HG03159 (cell line): ENCODE measurements around the gene WTAP.
"Not testable (repeated sequence)": the region's sequence is repeated elsewhere in the genome, so short reads cannot be mapped to it uniquely, and the experiment has no call there.

ENCODE experiments used
- ATAC-seq: cut with Tn5 transposase; IDR thresholded peaks from one replicate; pipeline ENCODE4 v1.9.1; 2021; ENCODE audit warnings: mild to moderate bottlenecking, moderate library complexity; ENCODE audit not compliant: unreplicated experiment

WTAP gene

DNA sequence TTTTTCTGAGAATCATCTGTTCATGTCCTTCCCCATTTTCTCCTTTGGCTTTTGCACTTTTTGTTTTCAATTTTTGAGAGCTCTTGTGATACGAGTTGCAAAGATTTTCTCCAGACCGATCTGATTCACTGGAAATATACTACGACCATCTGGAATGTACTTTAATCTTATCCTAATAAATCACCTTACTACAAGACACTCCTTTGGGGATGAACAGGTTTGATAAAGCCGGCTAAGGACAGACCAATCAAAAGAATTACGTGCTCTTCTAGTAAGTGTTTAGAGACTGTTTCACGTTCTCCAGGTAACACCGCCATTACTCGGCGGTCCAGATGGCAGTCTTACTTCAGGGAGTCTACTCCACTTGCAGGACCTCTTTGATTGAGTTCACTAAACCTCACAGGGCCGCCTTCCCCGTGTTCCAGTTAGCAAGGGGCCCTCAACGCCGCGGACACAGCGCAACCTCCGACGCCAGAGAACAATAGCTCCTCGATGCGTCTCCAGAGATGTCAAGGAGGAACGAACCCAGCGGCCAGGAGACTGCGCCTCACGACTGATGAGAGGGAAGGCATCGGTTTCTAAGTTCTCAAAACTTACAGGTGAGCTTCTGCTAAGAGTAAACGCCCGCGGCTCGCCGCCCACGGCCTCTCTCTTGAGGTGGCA is 920 bp upstream of the WTAP start:
- peak; percentile 27 for ATAC-seq

DNA sequence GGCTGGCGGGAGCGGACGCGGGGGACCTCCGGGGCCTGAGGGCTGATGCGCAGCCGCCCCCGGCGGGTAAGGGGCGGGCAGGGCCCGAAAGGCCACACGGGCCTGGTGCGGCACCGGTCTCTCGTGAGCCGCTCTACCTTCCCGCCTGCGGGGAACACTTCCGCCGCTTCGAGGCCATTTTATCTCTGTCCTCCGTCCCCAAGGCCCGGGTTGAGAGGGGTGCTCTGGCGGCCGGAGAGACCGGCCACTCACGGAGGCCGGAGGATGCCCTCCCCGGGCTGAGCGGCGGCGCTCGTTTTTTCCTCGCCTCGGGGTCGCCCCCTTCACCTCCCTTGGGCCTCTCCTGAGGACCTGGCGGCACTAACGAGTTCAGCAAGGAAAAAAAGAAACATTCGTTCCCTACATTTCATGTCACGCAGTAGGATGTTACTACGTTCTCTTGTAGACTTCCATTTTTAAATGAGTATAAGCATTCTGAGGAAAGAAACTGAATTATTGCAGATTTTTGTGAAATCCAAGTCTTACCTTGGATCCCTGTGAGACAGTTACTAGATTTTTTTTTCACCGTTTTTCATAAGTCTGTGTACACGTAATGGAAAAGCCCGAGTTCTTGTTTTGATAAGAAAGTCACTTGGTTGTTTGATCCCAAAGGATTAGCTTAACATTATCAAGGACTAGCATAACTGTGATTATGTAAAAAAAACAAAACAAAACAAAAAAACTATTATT is 575 bp downstream of the WTAP start:
- peak; percentile 38 for ATAC-seq

DNA sequence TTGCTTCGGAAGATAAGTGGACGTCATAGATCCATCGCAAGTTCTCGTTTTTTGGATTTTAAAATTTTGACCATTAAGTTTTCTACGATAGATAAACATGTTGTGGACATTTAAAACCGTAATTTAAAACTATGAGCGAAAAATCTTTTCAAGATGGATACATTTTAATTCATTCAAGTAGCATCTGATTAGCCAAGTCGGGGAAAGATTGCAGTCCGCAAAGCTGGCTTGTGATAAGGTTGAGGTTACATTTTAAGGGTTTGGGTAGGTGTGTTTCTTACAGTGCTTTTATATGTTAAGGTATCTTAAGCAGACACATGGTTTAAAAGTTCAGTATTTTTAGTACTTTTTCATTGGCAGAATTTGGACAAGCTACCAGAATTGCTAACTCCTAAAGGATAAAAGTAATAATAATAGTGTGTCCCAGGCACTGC is 1.2 kb downstream of the WTAP start:
- ATAC-seq: no peak

DNA sequence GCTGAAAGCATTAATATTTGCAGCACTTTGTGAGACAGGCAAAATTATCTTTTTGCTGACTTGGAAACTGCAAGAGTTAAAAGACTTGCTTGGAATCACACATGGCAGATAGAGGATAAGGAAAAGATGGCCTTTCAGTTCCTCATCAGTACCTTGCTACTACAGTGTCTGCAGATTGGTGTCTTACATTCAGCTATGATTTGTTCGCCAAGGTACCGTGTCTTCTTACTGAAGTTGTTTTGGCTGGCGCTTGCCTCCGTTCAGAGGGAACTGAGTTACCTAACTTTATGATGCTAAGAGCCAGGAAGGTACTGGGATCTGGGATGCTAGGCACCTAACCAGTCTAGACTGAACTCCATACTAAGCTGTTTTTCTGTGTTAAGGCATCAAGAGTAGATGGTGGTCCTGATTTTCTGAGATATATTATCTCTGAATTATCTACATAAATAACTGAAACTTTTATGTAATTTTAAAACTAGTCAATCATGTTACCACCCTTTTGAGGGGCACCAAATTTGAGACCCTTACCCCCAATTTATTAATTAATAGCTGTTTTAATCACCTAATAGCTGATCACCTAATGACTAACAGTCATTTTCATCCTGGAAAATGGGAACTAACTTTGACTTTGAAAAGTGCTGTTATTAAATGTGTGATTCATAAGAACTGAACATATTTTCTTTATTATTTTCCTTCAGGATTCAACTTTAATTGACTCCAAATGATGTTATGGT is 2.5 kb downstream of the WTAP start:
- no peak for ATAC-seq

DNA sequence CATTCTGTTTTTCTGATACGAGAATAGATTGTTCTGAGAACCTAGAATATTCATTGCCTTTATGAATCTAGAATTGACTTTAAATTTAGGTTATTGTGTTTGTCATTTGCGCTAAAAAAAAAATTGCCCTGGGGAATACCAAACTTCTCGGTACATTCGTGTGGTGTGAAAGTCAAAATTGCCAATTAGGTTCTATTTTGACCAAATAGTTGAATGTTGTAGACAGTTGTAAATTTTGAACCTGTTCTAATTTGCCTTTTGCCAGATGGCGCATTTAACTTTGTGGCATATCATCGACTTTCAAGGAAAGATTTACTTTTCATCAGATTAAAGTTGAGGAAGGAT is 3.0 kb downstream of the WTAP start:
- ATAC-seq: no peak

DNA sequence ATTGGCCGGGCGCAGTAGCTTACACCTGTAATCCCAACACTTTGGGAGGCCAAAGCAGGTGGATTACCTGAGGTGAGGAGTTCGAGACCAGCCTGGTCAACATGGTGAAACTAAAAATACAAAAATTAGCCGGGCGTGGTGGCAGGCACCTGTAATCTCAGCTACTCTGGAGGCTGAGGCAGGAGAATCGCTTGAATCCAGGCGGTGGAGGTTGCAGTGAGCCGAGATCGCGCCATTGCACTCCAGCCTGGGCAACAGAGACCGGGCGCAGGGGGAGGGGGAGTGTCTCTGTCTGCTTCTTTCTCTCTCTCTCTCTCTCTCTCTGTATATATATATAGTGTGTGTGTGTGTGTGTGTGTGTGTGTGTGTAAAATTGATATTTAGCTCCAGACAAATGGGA is 5.2 kb downstream of the WTAP start:
- ATAC-seq: not testable (repeated sequence)

DNA sequence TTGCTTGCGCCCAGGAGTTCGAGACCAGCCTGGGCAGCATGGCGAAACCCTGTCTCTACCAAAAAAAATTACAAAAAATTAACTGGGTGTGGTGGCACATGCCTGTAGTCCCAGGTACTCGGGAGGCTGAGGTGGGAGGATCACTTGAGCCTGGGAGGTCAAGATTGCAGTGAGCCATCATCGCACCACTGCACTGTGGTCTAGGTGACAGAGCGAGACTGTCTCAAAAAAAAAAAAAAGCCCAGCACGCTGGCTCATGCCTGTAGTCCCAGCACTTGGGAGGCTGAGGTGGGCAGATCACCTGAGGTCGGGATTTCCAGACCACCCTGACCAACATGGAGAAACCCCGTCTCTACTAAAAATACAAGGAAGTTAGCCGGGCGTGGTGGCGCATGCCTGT is 6.1 kb downstream of the WTAP start:
- ATAC-seq: not testable (repeated sequence)

DNA sequence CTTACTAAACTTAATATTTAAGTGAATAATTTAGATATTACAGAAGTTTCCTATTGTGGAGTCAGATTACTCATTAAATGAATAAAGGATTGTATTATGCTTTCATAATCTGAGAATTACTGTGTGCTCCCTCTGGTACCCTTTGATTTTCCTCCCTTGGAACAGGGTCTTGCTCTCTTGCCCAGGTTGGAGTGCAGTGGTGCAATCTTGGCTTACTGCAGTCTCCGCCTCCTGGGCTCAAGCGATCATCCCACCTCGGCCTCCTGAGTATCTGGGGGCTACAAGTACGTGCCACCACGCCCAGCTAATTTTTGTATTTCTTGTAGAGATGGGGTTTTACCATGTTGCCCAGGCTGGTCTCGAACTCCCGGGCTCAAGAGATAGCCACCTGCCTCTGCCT is 9.6 kb downstream of the WTAP start:
- ATAC-seq: no peak

DNA sequence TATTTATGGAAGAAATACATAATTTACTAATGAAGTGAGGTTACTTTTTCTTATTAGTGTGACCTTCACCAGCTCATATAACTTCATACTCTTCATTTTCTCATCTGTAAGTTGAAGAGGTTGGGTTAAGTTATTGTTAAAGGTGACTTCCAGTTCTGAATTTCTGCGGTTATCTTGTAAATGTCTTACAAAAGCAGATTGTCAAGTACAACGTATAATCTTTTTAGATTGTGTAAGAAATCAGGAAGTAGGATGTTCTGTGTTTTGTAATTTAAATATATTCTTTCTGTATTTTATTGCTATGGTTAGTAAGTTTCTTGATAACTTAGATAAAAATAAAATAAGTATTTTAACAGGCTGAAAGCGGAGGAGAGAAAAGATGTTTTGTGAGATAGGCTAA is 12.0 kb downstream of the WTAP start:
- no peak for ATAC-seq

DNA sequence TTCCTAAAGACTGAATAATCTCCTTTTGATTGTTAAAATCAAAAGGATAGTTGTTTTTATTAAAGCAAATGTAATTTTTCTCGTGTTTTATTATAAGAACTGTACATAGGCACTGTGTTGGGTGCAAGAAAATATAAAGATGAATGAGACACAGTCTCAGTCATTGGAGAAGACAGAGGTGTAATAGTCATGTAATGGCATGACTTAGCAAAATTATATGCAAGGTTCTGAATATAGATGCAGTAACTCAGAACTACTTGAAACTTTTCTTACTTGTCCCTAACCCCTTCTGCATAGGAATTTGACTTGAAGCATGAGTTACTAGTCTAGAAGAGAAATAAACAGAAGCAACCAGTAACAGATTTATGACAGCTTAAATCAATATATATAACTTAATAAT is 14.9 kb downstream of the WTAP start:
- ATAC-seq: no peak

DNA sequence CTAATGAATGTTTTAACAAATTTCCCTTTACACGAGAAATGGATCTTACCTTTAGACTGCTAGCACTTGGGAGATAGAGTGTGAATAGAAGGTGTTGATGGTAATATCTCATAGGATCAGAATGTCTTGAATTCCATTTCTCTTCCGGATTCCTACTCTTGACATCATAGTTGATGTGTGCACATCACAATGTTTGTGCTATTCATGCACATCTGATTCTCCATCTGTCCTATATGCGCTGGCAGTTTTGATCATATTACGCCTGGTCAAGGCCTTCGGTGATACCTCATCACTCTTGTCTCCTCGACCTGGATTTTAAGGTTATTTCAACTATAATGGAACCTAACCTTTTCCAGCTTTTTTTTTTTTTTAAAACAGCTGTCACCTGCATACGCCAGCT is 17.8 kb downstream of the WTAP start:
- no peak for ATAC-seq

DNA sequence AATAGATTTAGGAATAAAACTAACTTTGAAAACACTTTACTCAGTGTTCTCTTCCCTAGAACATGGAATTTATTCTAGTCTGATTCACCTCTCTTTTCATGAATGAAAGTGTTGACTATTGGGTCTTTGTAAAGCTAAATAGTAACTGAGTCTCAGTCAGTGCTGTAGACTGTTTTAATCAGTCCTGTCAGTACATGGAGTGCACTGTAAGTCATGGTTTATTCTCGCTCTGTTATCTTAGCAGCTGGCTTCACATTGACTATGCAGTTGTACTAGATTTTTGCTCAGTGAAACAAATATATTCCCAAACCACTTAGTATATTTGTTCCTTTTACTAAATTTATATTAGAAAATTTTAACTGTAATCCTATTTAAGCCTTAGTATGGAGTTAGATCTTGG is 19.5 kb downstream of the WTAP start:
- no peak for ATAC-seq

DNA sequence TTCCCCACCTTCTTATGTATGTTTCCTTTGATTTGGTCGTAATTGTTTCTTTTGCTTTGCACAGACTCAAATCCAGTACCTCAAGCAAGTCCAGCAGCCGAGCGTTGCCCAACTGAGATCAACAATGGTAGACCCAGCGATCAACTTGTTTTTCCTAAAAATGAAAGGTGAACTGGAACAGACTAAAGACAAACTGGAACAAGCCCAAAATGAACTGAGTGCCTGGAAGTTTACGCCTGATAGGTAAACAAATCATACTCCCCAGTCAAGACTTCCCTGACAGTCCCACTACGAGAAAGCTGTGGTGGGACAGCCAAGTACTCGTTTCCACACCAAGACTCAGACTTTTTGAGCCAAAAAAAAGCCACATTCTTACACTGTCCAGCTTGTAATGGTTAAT is 20.8 kb downstream of the WTAP start:
- not testable (repeated sequence) for ATAC-seq

DNA sequence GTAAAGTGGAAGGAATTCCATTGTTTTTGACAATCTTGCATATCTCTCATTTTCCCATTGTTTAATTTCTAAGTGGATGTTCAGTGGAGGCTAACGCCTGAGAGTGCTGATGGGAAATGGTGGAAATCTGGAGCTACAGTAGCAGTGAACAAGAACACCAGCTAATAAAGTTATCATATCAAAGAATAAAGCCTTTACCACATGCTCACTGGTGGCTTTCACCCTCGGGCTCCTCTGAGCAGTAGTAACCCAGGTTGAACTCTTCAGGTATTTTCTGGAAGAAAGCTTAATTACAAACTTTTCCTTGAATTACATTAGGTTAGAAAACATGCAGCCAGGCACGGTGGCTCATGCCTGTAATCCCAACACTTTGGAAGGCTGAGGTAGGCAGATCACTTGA is 24.1 kb downstream of the WTAP start:
- no peak for ATAC-seq

DNA sequence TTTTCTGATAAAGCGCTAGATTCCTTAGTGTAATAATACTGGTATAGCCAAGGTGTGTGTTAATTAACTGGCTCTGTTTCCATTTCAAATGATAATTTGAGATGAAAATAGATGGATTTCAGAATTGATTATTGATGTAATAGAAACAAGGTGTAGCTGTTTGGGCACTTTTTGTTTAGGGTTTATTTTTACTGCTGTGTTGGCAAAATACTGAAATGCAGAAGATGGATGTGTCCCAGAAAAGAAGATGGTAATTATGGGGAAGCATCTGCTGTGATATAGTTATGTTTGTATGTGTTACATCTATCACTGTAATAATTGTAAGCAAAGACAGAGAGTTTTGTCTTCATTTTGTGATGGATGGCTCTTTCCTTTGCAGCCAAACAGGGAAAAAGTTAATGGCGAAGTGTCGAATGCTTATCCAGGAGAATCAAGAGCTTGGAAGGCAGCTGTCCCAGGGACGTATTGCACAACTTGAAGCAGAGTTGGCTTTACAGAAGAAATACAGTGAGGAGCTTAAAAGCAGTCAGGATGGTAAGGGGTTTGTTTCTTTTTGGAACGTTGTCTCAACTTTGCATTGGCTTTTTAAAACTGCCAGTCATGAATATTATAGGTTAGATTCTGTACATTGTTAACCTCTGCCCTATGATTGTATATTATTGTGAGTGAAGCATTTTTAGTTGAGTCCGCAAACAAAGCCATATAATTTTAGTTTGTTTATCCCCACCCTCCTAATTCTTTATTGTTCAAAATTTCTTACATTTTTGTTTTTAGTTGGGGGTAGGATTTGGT is 26.0 kb downstream of the WTAP start:
- ATAC-seq: no peak

DNA sequence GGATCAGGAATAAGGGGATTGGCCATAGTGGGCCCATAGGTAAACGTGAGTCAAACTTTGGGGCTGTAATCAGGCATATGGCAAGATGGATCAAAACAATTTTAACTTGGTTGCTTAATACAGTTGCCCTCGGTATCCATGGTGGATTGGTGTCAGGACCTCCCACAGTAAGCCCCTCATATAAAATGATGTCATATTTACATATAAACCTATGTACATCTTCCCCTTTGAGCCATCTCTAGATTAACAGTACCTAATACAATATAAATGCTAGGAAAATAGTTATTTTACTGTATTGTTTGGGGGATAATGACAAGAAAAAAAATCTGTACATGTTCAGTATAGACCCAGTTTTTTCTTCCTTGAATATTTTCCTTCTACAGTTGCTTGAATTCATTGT is 27.1 kb downstream of the WTAP start:
- ATAC-seq: no peak

DNA sequence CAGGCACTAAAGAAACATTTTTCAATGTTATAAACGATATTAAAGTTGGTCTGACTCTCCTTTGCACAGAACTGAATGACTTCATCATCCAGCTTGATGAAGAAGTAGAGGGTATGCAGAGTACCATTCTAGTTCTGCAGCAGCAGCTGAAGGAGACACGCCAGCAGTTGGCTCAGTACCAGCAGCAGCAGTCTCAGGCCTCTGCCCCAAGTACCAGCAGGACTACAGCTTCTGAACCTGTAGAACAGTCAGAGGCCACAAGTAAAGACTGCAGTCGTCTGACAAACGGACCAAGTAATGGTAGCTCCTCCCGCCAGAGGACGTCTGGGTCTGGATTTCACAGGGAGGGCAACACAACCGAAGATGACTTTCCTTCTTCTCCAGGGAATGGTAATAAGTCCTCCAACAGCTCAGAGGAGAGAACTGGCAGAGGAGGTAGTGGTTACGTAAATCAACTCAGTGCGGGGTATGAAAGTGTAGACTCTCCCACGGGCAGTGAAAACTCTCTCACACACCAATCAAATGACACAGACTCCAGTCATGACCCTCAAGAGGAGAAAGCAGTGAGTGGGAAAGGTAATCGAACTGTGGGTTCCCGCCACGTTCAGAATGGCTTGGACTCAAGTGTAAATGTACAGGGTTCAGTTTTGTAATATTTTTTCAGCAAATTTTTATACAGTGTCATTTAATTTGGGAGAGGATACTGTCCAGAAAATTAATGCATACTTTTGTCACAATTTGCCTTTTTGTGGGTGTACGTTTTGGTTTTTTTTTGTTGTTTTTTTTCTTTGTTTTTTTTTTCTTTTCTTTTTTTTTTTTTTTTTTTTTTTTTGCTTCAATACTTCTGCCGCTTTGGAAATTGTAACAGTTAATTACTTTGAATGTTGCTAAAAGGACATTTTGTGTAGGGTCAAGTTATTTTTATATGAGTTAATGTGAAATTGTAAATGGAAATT is 27.9 kb downstream of the WTAP start:
- no peak for ATAC-seq

DNA sequence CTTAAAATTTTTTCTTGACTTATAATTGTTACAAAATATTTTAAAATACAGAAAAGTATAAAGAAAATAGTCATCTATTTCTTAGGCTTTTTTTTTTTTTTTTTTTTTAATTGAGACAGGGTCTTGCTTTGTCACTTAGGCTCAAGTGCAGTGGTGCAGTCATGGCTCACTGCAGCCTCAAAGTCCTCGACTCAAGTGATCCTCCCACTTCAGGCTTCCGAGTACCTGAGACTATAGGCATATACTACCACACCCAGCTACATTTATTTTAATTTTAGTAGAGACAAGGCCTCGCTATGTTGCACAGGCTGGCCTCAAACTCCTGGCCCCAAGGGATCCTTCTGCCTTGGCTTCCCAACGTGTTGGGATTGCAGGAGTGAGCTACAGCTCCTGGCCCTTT is 29.2 kb downstream of the WTAP start:
- no peak for ATAC-seq

DNA sequence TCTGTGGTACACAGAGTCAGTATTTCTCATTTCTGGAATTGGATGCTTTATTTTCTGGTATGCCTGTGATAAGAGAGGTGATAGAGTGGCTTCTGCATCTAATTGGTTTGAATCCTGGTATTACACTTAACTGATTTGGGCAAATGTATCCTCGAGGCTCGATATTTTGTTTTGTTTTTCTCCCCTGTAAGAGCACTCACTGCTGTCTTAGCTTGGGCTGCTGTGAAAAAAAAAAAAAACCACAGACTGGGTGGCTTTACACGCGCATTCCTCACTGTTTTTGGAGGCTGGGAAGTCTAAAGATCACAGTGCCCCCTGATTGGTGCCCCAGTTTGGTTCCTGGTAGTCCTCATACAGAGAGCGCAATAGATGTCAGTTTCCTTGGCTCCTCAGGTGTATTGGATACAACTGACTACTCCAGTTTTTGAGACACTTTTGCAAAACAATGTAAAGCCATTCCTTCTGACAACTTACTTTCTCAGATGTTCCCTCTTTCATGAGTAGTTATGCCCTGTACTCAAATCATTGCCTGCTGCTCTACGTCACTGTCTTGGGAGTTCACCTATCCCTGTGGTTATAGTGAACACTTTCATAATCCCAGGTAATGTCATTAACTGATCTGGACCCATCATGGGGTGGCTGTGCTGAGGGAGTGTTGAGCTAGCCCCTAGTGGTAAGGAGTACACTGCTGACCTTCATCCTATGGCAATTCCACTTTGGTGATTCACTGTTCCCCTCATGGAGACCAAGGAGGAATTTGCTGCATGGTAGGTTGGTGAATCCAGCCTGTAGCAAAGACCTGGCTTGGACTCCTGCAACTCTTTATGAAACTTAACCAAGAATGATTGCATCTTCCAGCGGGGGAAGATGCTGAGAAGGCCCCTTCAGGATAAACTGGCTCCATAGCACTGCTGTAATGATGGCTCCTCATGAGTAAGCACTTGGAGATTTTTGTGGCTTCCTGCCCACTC is 31.0 kb downstream of the WTAP start:
- no peak for ATAC-seq
